ENCODE data around the gene ZCCHC2.

ZCCHC2 gene

DNA sequence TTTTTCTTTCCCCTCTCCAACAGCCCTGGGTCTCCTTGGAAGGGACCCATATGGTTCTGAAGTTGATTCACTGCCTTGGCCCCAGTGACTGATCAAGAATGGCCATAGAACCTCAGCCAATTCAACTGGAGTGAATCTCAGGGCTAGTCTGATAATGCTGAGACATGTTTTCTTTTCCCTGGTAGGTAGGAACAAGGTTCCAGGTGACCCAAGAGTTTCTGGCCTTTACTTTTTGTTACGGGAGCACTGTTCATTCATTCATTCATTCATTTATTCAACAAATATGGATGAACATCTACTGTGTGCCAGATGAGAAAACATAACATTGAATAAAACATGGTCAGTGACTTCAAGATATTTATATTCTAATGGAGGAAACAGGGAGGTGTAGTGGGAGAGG, 3.1 kb upstream of the ZCCHC2 start:
- Histone ChIP-seq H3K36me3 (no peaks in the 10 kb centered on the region), H3K9me3 (no peaks in the 10 kb centered on the region), H3K4me3 (ENCODE audit: low read depth in 1 of 2, low read length in 1 of 2) (no peak overlapping the region), H3K27me3 (peaks cover 14% of the 10 kb centered on the region), H3K27ac (no peak overlapping the region), H3K4me1 (ENCODE audit: control insufficient read depth in 1 of 2, insufficient read depth in 1 of 2, low read depth in 1 of 2, low read length in 1 of 2) (peaks cover 8 to 12% of the 10 kb centered on the region in 2 experiments)
- TF ChIP-seq, protein P1, sequence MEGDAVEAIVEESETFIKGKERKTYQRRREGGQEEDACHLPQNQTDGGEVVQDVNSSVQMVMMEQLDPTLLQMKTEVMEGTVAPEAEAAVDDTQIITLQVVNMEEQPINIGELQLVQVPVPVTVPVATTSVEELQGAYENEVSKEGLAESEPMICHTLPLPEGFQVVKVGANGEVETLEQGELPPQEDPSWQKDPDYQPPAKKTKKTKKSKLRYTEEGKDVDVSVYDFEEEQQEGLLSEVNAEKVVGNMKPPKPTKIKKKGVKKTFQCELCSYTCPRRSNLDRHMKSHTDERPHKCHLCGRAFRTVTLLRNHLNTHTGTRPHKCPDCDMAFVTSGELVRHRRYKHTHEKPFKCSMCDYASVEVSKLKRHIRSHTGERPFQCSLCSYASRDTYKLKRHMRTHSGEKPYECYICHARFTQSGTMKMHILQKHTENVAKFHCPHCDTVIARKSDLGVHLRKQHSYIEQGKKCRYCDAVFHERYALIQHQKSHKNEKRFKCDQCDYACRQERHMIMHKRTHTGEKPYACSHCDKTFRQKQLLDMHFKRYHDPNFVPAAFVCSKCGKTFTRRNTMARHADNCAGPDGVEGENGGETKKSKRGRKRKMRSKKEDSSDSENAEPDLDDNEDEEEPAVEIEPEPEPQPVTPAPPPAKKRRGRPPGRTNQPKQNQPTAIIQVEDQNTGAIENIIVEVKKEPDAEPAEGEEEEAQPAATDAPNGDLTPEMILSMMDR (IDR thresholded peaks at IDR 0.05): no peak

DNA sequence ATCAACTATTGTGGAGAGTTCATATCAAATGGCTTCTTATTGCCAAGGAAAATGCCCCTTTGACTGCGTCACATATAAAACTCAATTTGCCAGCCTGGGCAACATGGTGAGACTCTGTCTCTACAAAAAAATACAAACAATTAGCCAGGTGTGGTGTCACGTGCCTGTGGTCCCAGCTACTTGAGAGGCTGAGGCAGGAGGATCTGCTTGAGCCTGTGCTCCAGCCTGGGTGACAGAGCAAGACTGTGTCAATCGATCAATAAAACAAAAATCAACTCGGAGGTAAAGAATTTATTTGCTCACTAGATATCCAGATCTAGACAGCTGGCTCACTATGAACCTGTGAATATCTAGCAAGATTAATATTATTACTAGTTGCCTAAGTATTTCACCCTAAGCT, 1.7 kb upstream of the ZCCHC2 start:
- Histone ChIP-seq H3K27ac (no peak overlapping the region), H3K27me3 (peaks cover 14% of the 10 kb centered on the region), H3K36me3 (no peaks in the 10 kb centered on the region), H3K4me3 (ENCODE audit: low read depth in 1 of 2, low read length in 1 of 2) (peak overlapping the region; percentile 90 to 95), H3K4me1 (ENCODE audit: control insufficient read depth in 1 of 2, insufficient read depth in 1 of 2, low read depth in 1 of 2, low read length in 1 of 2) (peaks cover 22 to 26% of the 10 kb centered on the region in 2 experiments), H3K9me3 (no peaks in the 10 kb centered on the region)
- TF ChIP-seq, protein P1 (IDR thresholded peaks at IDR 0.05): no peak

DNA sequence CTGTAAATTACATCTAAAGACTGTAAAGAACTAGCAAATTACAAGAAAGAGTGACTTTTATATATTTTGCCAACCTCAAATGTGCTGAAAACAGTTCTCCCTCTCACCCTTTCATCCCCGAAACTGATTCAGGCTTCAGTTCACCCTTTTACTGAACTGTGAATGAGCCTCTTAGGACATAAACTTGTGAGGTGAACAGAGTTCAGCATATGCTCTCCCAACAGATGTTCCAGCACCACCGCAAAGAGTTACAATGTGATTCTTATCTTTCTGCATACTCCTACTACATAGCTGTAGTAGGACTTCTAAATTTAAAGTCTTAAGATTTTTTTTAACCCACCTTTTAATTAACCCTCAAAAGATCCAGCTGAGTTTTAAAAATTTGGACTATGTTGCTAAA, 1.2 kb upstream of the ZCCHC2 start:
- peaks cover 27 to 29% of the 10 kb centered on the region in 2 experiments for H3K4me1 ChIP-seq (ENCODE audit: control insufficient read depth in 1 of 2, insufficient read depth in 1 of 2, low read depth in 1 of 2, low read length in 1 of 2)
- no peaks in the 10 kb centered on the region for H3K9me3 ChIP-seq
- no peak overlapping the region for H3K27ac ChIP-seq
- H3K27me3 ChIP-seq: peaks cover 14% of the 10 kb centered on the region
- no peaks in the 10 kb centered on the region for H3K36me3 ChIP-seq
- TF ChIP-seq, protein P1 (IDR thresholded peaks at IDR 0.05): no peak
- H3K4me3 ChIP-seq (ENCODE audit: low read depth in 1 of 2, low read length in 1 of 2): peak overlapping the region; percentile 90 to 95

DNA sequence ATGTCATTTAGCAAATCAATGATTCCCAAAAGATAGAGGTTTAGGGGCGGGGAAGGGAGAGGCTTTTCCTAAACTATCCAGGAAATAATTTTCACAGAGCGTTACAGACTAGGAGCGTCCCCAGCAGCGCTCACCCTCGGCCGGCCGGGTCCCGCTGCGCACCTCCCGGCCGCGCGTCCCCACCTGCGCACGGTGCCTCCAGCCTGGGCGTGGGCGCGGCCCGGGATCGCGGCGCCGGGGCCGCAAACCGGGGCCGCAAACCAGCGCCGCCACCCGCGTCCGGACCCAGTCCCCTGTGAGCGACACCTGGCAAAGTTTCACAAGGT, 684 bp upstream of the ZCCHC2 start:
- H3K27ac ChIP-seq: peak overlapping the region; percentile 99
- no peaks in the 10 kb centered on the region for H3K36me3 ChIP-seq
- peak overlapping the region; percentile 90 to 95 for H3K4me3 ChIP-seq (ENCODE audit: low read depth in 1 of 2, low read length in 1 of 2)
- no peaks in the 10 kb centered on the region for H3K9me3 ChIP-seq
- peaks cover 14% of the 10 kb centered on the region for H3K27me3 ChIP-seq
- TF ChIP-seq, protein P1 (IDR thresholded peaks at IDR 0.05): no peak
- H3K4me1 ChIP-seq (ENCODE audit: control insufficient read depth in 1 of 2, insufficient read depth in 1 of 2, low read depth in 1 of 2, low read length in 1 of 2): peaks cover 31 to 32% of the 10 kb centered on the region in 2 experiments

DNA sequence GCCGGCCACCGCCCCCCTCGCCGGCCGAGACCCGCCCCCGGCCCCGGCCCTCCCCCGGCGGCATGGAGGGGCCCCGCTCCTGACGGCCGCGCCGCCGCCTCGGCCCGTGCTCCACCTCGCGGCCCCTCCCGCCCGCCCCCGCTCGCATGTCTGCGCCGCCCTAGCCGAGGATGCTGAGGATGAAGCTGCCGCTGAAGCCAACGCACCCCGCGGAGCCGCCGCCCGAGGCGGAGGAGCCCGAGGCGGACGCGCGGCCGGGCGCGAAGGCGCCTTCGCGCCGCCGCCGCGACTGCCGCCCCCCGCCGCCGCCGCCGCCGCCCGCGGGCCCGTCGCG, 397 bp downstream of the ZCCHC2 start:
- TF ChIP-seq, protein P1 (IDR thresholded peaks at IDR 0.05): no peak
- Histone ChIP-seq H3K36me3 (no peaks in the 10 kb centered on the region), H3K4me1 (ENCODE audit: control insufficient read depth in 1 of 2, insufficient read depth in 1 of 2, low read depth in 1 of 2, low read length in 1 of 2) (peaks cover 32 to 33% of the 10 kb centered on the region in 2 experiments), H3K27me3 (peaks cover 14% of the 10 kb centered on the region), H3K27ac (peak overlapping the region; percentile 99), H3K9me3 (no peaks in the 10 kb centered on the region), H3K4me3 (ENCODE audit: low read depth in 1 of 2, low read length in 1 of 2) (peak overlapping the region; percentile 90 to 95)

All from neutrophil (primary cell).